K562 (cell line): ENCODE data around the gene CBFA2T3. TPM values are rescaled to one million over a fixed set of nuclear protein-coding genes. Genes with fewer than 3 reads are reported as not detected.

Experiments used
- ARID1B ChIP-seq: fragments of 450-650 bp; IDR thresholded peaks from 2 replicates; pipeline ENCODE4 v1.6.1; 2016; ENCODE audit warnings: antibody characterized with exemption, mild to moderate bottlenecking, inconsistent platforms
- ARID3B ChIP-seq: fragments of 250-450 bp; sonication (Bioruptor Pico); IDR thresholded peaks from 2 replicates; pipeline ENCODE4 v1.4.0; 2020; ENCODE audit warnings: borderline replicate concordance
- CBFA2T3 ChIP-seq: fragments of 450-650 bp; IDR thresholded peaks from 2 replicates; pipeline ENCODE4 v1.6.1; 2017
- CGGBP1 ChIP-seq: fragments of 250-450 bp; sonication (Bioruptor Pico); IDR thresholded peaks from 2 replicates; pipeline ENCODE4 v1.9.0; 2021; ENCODE audit warnings: mild to moderate bottlenecking
- CHCHD3 ChIP-seq: fragments of 250-450 bp; sonication (Bioruptor Pico); IDR thresholded peaks from 2 replicates; pipeline ENCODE4 v2.1.2; 2022; ENCODE audit warnings: mild to moderate bottlenecking
- DACH1 ChIP-seq: fragments of 450-650 bp; IDR thresholded peaks from 2 replicates; pipeline ENCODE4 v1.6.1; 2018; ENCODE audit not compliant: partially characterized antibody
- FOSL1 ChIP-seq: fragments of 200-800 bp; sonication (Bioruptor generic); conservative IDR thresholded peaks from 2 replicates; pipeline ENCODE4 v1.6.1; 2016; ENCODE audit warnings: missing genetic modification characterization, missing compliant biosample characterization
- HDAC3 ChIP-seq: fragments of 450-650 bp; IDR thresholded peaks from 2 replicates; pipeline ENCODE4 v1.6.1; 2018; ENCODE audit warnings: borderline replicate concordance, mild to moderate bottlenecking, moderate library complexity; ENCODE audit not compliant: partially characterized antibody
- KAT2B ChIP-seq: IDR thresholded peaks from one replicate; pipeline ENCODE4 v1.6.1; 2012; ENCODE audit warnings: low read depth, mild to moderate bottlenecking, control low read depth, inconsistent platforms, low read length, moderate library complexity
- KLF13 ChIP-seq: fragments of 450-650 bp; IDR thresholded peaks from 2 replicates; pipeline ENCODE4 v1.6.1; 2016; ENCODE audit warnings: missing genetic modification characterization, low read depth, mild to moderate bottlenecking, missing compliant biosample characterization, moderate library complexity, borderline replicate concordance
- LCOR ChIP-seq: sonication (generic); formaldehyde crosslinking; IDR thresholded peaks from 2 replicates; pipeline ENCODE4 v1.8.0; 2022; ENCODE audit warnings: mild to moderate bottlenecking, missing genetic modification reagents
- MAZ ChIP-seq, 2 experiments: fragments of 450-650 bp in 1 of 2; sonication (generic) in 1 of 2; formaldehyde crosslinking; IDR thresholded peaks in 1 of 2; conservative IDR thresholded peaks in 1 of 2; 2 replicates each; pipeline versions ENCODE4 v1.4.0 to v1.5.0; 2020; ENCODE audit warnings: mild to moderate bottlenecking in 1 of 2, missing genetic modification reagents in 1 of 2
- PHF8 ChIP-seq: fragments of 200-600 bp; sonication (generic); IDR thresholded peaks from 2 replicates; pipeline ENCODE4 v1.6.1; 2012; ENCODE audit warnings: mixed run types, mild to moderate bottlenecking, inconsistent platforms, low read length, moderate library complexity, borderline replicate concordance
- PHTF2 ChIP-seq: fragments of 250-450 bp; sonication (Bioruptor Pico); IDR thresholded peaks from 2 replicates; pipeline ENCODE4 v1.5.0; 2021; ENCODE audit warnings: mild to moderate bottlenecking
- PTRF ChIP-seq: fragments of 450-650 bp; IDR thresholded peaks from 2 replicates; pipeline ENCODE4 v1.6.1; 2016; ENCODE audit warnings: mild to moderate bottlenecking, missing genetic modification characterization, missing compliant biosample characterization
- RAD21 ChIP-seq, 2 experiments: fragments of 250-450 bp in 1 of 2; fragments of 450-650 bp in 1 of 2; sonication (Bioruptor Pico) in 1 of 2; formaldehyde crosslinking in 1 of 2; IDR thresholded peaks in 1 of 2; conservative IDR thresholded peaks in 1 of 2; 2 replicates each; pipeline versions ENCODE4 v1.4.0 to v1.8.0; 2020 to 2022; ENCODE audit warnings: mild to moderate bottlenecking in 2 of 2, moderate library complexity in 1 of 2
- RNF2 ChIP-seq: sonication (generic); IDR thresholded peaks from 2 replicates; pipeline ENCODE4 v1.6.1; 2016
- SIRT6 ChIP-seq: IDR thresholded peaks from one replicate; pipeline ENCODE4 v1.6.1; 2012; ENCODE audit warnings: low read depth, mild to moderate bottlenecking, control low read depth, inconsistent platforms, low read length, moderate library complexity
- SMARCA5 ChIP-seq: fragments of 450-650 bp; IDR thresholded peaks from 2 replicates; pipeline ENCODE4 v1.6.1; 2016
- SRSF9 ChIP-seq: fragments of 200-400 bp; formaldehyde crosslinking; IDR thresholded peaks from 2 replicates; pipeline ENCODE4 v1.6.1; 2017; ENCODE audit warnings: low read depth, low read length, borderline replicate concordance
- TAF1 ChIP-seq: IDR thresholded peaks from 2 replicates; pipeline ENCODE4 v1.6.1; 2011; ENCODE audit warnings: mild to moderate bottlenecking, low read length, moderate library complexity; ENCODE audit not compliant: insufficient read depth, control insufficient read depth, severe bottlenecking; ENCODE audit errors: extremely low read depth
- TAF9B ChIP-seq: fragments of 450-650 bp; IDR thresholded peaks from 2 replicates; pipeline ENCODE4 v1.6.1; 2018; ENCODE audit warnings: mild to moderate bottlenecking; ENCODE audit not compliant: partially characterized antibody
- TCFL5 ChIP-seq: fragments of 250-450 bp; sonication (Bioruptor Pico); conservative IDR thresholded peaks from 2 replicates; pipeline ENCODE4 v1.6.1; 2021; ENCODE audit warnings: mild to moderate bottlenecking, moderate library complexity, matching md5 sums
- ZBTB8A ChIP-seq: fragments of 450-650 bp; IDR thresholded peaks from 2 replicates; pipeline ENCODE4 v1.6.1; 2018; ENCODE audit warnings: mild to moderate bottlenecking, moderate library complexity; ENCODE audit not compliant: partially characterized antibody
- ZNF263 ChIP-seq: sonication (generic); formaldehyde crosslinking; IDR thresholded peaks from 2 replicates; pipeline ENCODE4 v1.8.0; 2022; ENCODE audit warnings: mild to moderate bottlenecking, missing genetic modification reagents, borderline replicate concordance
- ZNF57 ChIP-seq: fragments of 450-650 bp; formaldehyde crosslinking; IDR thresholded peaks from 2 replicates; pipeline ENCODE4 v1.4.0; 2020; ENCODE audit warnings: mild to moderate bottlenecking, moderate library complexity
- ZNF583 ChIP-seq: fragments of 250-450 bp; sonication (Bioruptor Pico); IDR thresholded peaks from 2 replicates; pipeline ENCODE4 v1.4.0; 2020
- ZNF655 ChIP-seq: fragments of 250-450 bp; sonication (Bioruptor Pico); IDR thresholded peaks from 2 replicates; pipeline ENCODE4 v1.5.0; 2021
- ZNF785 ChIP-seq: fragments of 250-450 bp; sonication (Bioruptor Pico); IDR thresholded peaks from 2 replicates; pipeline ENCODE4 v1.4.0; 2020; ENCODE audit warnings: mild to moderate bottlenecking
- polyA plus RNA-seq, 8 experiments: library from polyadenylated mRNA; depleted of rRNA in 4 of 8; stranded (reverse) in 5 of 8; unstranded in 3 of 8; fragments of >200 nt; fragmentation: Nextera tagmentation in 2 of 8; fragmentation: Illumina TruSeq in 1 of 8; extraction: Ambion mirVana in 2 of 8; extraction: Trizol in 1 of 8; gene quantifications; 2 replicates each; pipeline versions ENCODE4 v1.2.1 to v1.2.3, GENCODE V29; 2011 to 2014; ENCODE audit warnings: inconsistent platforms in 1 of 8, missing spikeins in 1 of 8
- total RNA-seq, 7 experiments: library from RNA; depleted of rRNA in 6 of 7; stranded (reverse); fragments of >200 nt in 6 of 7; fragmentation: Illumina TruSeq in 2 of 7; extraction: Trizol in 2 of 7; gene quantifications; 2 replicates each; pipeline versions ENCODE4 v1.2.1 to v1.2.3, GENCODE V29; 2011 to 2021; ENCODE audit warnings: low replicate concordance in 1 of 7

The CBFA2T3 gene
- total and polyA plus RNA-seq, 9 of the 15 experiments (the other 6 are each of a cell fraction or from before 2014, with no cell fraction given), result 2.3 to 145 (median 6.7) TPM

- TF ChIP-seq KAT2B (no peak), ZNF785 (CRISPR knock-in tag) (no peak), CHCHD3 (no peak), ARID3B (no peak), FOSL1 (tag) (peak; percentile 98), RNF2 (peak; percentile 66; the same call in 1 of the 2 replicates), ZNF57 (CRISPR knock-in tag) (no peak), MAZ (CRISPR knock-in tag; conservative IDR thresholded peaks at IDR 0.05 in 1 of 2, IDR thresholded peaks at IDR 0.05 in 1 of 2) (peak in 1 of 2 experiments; percentile 26; a peak in 1 of 4 replicates), PTRF (tag) (no peak), TAF1 (no peak), HDAC3 (no peak), ZBTB8A (no peak), PHF8 (no peak), ZNF655 (CRISPR knock-in tag) (no peak), CGGBP1 (CRISPR knock-in tag) (no peak), ZNF583 (CRISPR knock-in tag) (no peak), ZNF263 (CRISPR knock-in tag) (no peak), CBFA2T3 (peak; percentile 57), ARID1B (peak; percentile 83), TAF9B (no peak), SIRT6 (no peak), SRSF9 (no peak), LCOR (CRISPR knock-in tag) (no peak), KLF13 (tag) (no peak), TCFL5 (CRISPR knock-in tag) (no peak), DACH1 (no peak), RAD21 (CRISPR knock-in tag; conservative IDR thresholded peaks at IDR 0.05 in 1 of 2, IDR thresholded peaks at IDR 0.05 in 1 of 2) (peak in 1 of 2 experiments; percentile 25; a peak in 2 of 4 replicates), PHTF2 (CRISPR knock-in tag) (no peak), SMARCA5 (no peak)
Observed at GRCh38 chr16:89026121-89026612, 49.2 kb upstream of the CBFA2T3 start (continued).
